Body of pancreas (tissue), 4 donors: Measurements from ENCODE around the gene RGS10. TPM values are rescaled to one million over a fixed set of nuclear protein-coding genes. Genes with fewer than 3 reads are reported as not detected.

ENCODE experiments used
- ATAC-seq: fragments of 150-250 bp; one replicate; pipeline ENCODE4 v1.9.1; 2016
- DNase-seq, 4 donors: peaks; one replicate each; pipeline ENCODE4 v3.0.0-alpha.2; 2019
- H3K27ac ChIP-seq, 4 donors: fragments of 200-600 bp; sonication (generic); 1 replicate in 3 of 4; 2 replicates in 1 of 4; pipeline versions ENCODE4 v1.5.1 to v1.6.1; 2016 to 2019; ENCODE audit warnings: mild to moderate bottlenecking in 1 of 4, mixed read lengths in 1 of 4, moderate library complexity in 1 of 4
- H3K27me3 ChIP-seq, 2 donors: fragments of 200-600 bp; sonication (generic); one replicate each; pipeline ENCODE4 v1.6.0; 2016; ENCODE audit warnings: mild to moderate bottlenecking in 1 of 2
- H3K36me3 ChIP-seq, 2 donors: fragments of 200-600 bp; sonication (generic); replicated peaks in 1 of 2; 2 replicates each; pipeline ENCODE4 v1.5.1; 2016; ENCODE audit warnings: low read depth in 2 of 2; ENCODE audit not compliant: insufficient read depth in 1 of 2
- H3K4me1 ChIP-seq: fragments of 200-600 bp; sonication (generic); one replicate; pipeline ENCODE4 v1.6.0; 2016
- H3K4me3 ChIP-seq, 2 donors: fragments of 200-600 bp; sonication (generic); 1 replicate in 1 of 2; 2 replicates in 1 of 2; pipeline ENCODE4 v1.5.1; 2016 to 2019
- H3K9me3 ChIP-seq, 3 donors: fragments of 200-600 bp; sonication (generic); 1 replicate in 2 of 3; 2 replicates in 1 of 3; pipeline ENCODE4 v1.5.1; 2016
- POLR2A ChIP-seq, 3 donors: fragments of 450-650 bp; IDR thresholded peaks; one replicate each; pipeline ENCODE4 v1.6.1; 2016; ENCODE audit warnings: antibody characterized with exemption in 3 of 3, mild to moderate bottlenecking in 2 of 3
- WGBS, 2 donors: methylation state at CpG; one replicate each; pipeline ENCODE4 v1.1.5; 2017; 5-methylcytosine and 5-hydroxymethylcytosine counted together
- intact Hi-C: fragments of 100-400 bp; cut with DNase I; formaldehyde crosslinking; loops from one replicate; pipeline ENCODE4 v1.15.1; 2023
- total RNA-seq, 2 donors: library from RNA; depleted of rRNA; stranded (reverse); fragments of >200 nt; gene quantifications; one replicate each; pipeline ENCODE4 v1.1.0, GENCODE V29; 2016
- TF ChIP-seq, protein P1 (sequence below), 7 experiments: fragments of 450-650 bp in 4 of 7; fragments of 200-600 bp in 3 of 7; sonication (generic) in 3 of 7; IDR thresholded peaks; one replicate each; pipeline ENCODE4 v1.5.1; 2016 to 2019; ENCODE audit warnings: antibody characterized with exemption in 7 of 7

The RGS10 gene
- total RNA-seq, 2 donors from 2014 or later, result 13.2 to 21.3 TPM

DNA sequence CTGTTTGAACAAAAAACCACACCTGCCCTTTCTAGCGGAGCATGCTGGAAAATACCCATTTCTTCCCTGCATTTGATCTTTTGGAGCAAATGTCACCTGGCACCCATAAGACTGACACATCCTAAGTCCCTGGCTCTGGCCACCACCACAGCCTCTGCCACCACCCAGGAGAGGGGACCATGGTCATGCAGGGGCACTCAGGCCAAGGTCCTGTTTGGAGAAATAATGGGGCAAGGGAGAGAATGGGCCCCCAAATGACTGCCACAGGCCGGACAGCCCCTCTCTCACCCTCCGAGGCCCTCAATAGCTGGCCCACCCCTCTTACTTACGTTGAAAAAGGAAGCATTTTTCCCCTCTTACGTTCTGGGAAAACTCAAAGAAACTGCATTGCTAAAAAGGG, 35.4 kb downstream of the RGS10 start:
- TF ChIP-seq POLR2A (IDR thresholded peaks at IDR 0.05), result no peak
- TF ChIP-seq, protein P1, sequence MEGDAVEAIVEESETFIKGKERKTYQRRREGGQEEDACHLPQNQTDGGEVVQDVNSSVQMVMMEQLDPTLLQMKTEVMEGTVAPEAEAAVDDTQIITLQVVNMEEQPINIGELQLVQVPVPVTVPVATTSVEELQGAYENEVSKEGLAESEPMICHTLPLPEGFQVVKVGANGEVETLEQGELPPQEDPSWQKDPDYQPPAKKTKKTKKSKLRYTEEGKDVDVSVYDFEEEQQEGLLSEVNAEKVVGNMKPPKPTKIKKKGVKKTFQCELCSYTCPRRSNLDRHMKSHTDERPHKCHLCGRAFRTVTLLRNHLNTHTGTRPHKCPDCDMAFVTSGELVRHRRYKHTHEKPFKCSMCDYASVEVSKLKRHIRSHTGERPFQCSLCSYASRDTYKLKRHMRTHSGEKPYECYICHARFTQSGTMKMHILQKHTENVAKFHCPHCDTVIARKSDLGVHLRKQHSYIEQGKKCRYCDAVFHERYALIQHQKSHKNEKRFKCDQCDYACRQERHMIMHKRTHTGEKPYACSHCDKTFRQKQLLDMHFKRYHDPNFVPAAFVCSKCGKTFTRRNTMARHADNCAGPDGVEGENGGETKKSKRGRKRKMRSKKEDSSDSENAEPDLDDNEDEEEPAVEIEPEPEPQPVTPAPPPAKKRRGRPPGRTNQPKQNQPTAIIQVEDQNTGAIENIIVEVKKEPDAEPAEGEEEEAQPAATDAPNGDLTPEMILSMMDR (IDR thresholded peaks at IDR 0.05), result no peak
- 69 to 80% methylated on average over 5 of the region's 5 CpGs for WGBS, 2 donors
- DNase-seq, result no peak
- no peaks in the 10 kb centered on the region for H3K27me3 ChIP-seq
- no peak overlapping the region for H3K4me3 ChIP-seq
- H3K27ac ChIP-seq, result no peak overlapping the region
- intact Hi-C loops, result no loop called here
- ATAC-seq, result no peak
- H3K9me3 ChIP-seq, result no peaks in the 10 kb centered on the region
- no peaks in the 10 kb centered on the region for H3K36me3 ChIP-seq
- no peaks in the 10 kb centered on the region for H3K4me1 ChIP-seq

GRCh38 chr10:119505588-119506315, 36.8 kb downstream of the RGS10 start:
- intact Hi-C loops, result no loop called here
- 80 to 84% methylated on average over 21 of the region's 21 CpGs for WGBS, 2 donors
- TF ChIP-seq POLR2A (IDR thresholded peaks at IDR 0.05), result no peak
- TF ChIP-seq, protein P1 (IDR thresholded peaks at IDR 0.05), result no peak

DNA sequence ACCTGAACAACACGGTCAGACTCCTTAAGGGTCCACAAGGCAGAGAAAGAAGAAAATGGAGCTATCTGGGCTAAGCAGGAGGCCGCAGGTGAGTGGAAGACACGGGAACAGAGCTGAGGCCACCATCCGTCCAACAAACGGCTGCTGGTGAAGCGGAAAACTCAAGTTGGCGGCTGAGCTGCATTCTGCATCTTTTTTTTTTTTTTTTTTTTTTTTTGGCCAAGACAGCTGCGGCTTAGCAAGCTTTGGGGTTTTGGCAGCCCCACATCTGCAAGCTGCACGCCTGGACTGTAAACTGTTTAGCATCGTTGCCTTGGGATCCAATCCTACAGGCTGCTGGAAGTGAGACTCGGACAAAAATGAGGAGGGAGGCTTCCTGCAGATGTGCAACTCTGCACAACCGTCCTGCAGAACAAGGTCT, 37.4 kb downstream of the RGS10 start:
- peak in 1 of 4 donors; percentile 38 for DNase-seq
- no peak overlapping the region for H3K27ac ChIP-seq
- no peak overlapping the region for H3K4me3 ChIP-seq
- 84 to 86% methylated on average over 10 to 12 of the region's 12 CpGs for WGBS, 2 donors
- intact Hi-C loops, result no loop called here
- H3K27me3 ChIP-seq, result no peaks in the 10 kb centered on the region
- no peaks in the 10 kb centered on the region for H3K9me3 ChIP-seq
- no peaks in the 10 kb centered on the region for H3K4me1 ChIP-seq
- ATAC-seq, result no peak
- no peaks in the 10 kb centered on the region for H3K36me3 ChIP-seq
- TF ChIP-seq POLR2A (IDR thresholded peaks at IDR 0.05), result no peak

More at GRCh38 chr10:119505588-119506315, 36.8 kb downstream of the RGS10 start:
- H3K27ac ChIP-seq, result no peak overlapping the region
- H3K9me3 ChIP-seq, result no peaks in the 10 kb centered on the region
- DNase-seq, result no peak
- H3K27me3 ChIP-seq, result no peaks in the 10 kb centered on the region
- no peak for ATAC-seq
- H3K4me1 ChIP-seq, result no peaks in the 10 kb centered on the region
- H3K4me3 ChIP-seq, result no peak overlapping the region
- no peaks in the 10 kb centered on the region for H3K36me3 ChIP-seq

DNA sequence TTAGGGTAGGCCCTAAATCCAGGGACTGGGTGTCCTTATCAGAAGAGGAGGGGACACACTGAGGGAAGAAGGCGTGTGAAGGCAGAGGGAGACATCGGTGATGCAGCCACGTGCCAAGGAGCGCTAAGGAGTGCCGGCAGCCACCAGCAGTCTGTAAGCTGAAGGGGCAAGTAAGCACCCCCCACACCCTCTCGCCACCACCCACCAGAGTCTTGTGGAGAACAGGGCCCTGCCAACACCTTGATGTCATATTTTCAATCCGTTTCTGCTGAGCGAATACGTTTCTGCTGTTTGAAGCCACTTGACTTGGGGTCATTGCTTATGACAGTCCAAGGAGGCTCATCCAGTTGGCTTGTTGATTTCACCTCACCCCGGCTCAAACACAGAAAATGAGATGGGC, 37.9 kb downstream of the RGS10 start:
- Histone ChIP-seq H3K4me1 (no peaks in the 10 kb centered on the region), H3K27ac (no peak overlapping the region)

GRCh38 chr10:119503821-119504220, 38.7 kb downstream of the RGS10 start:
- DNase-seq, result no peak
- no peaks in the 10 kb centered on the region for H3K36me3 ChIP-seq
- intact Hi-C loops, result no loop called here
- no peak overlapping the region for H3K4me3 ChIP-seq
- no peaks in the 10 kb centered on the region for H3K27me3 ChIP-seq
- H3K4me1 ChIP-seq, result no peaks in the 10 kb centered on the region
- no peak for ATAC-seq
- 87% methylated on average over 5 of the region's 5 CpGs for WGBS, 2 donors
- no peak overlapping the region for H3K27ac ChIP-seq
- no peak for TF ChIP-seq POLR2A (IDR thresholded peaks at IDR 0.05)
- TF ChIP-seq, protein P1 (IDR thresholded peaks at IDR 0.05), result no peak
- no peaks in the 10 kb centered on the region for H3K9me3 ChIP-seq

More for the DNA sequence above, 37.9 kb downstream of the RGS10 start:
- TF ChIP-seq, protein P1 (IDR thresholded peaks at IDR 0.05), result no peak
- TF ChIP-seq POLR2A (IDR thresholded peaks at IDR 0.05), result no peak
- WGBS, 2 donors, result 80 to 82% methylated on average over 10 of the region's 10 CpGs
- Histone ChIP-seq H3K9me3 (no peaks in the 10 kb centered on the region), H3K4me3 (no peak overlapping the region), H3K36me3 (no peaks in the 10 kb centered on the region), H3K27me3 (no peaks in the 10 kb centered on the region)
- DNase-seq, result no peak
- no peak for ATAC-seq
- intact Hi-C loops, result no loop called here
